K562 (cell line): ENCODE measurements around the gene SERPINB2.

Source experiments
- ATF7 ChIP-seq: fragments of 450-650 bp; IDR thresholded peaks from 2 replicates; pipeline ENCODE4 v1.7.1; 2014; ENCODE audit warnings: mild to moderate bottlenecking, moderate library complexity
- BDP1 ChIP-seq: IDR thresholded peaks from 3 replicates; pipeline ENCODE4 v1.6.1; 2011; ENCODE audit not compliant: insufficient read length, insufficient read depth
- CHD4 ChIP-seq: fragments of 200-600 bp; sonication (generic); IDR thresholded peaks from 3 replicates; pipeline ENCODE4 v1.6.1; 2012; ENCODE audit warnings: low read depth, mild to moderate bottlenecking, mixed read lengths, low read length, inconsistent platforms; ENCODE audit not compliant: insufficient read depth, insufficient replicate concordance, poor library complexity, severe bottlenecking
- EZH2 ChIP-seq: IDR thresholded peaks from 2 replicates; pipeline ENCODE4 v1.6.1; 2012; ENCODE audit warnings: low read depth, mild to moderate bottlenecking, inconsistent platforms, low read length, borderline replicate concordance
- GABPA ChIP-seq: fragments of 200-800 bp; sonication (Bioruptor generic); conservative IDR thresholded peaks from 2 replicates; pipeline ENCODE4 v1.6.1; 2016; ENCODE audit warnings: low read depth, missing genetic modification characterization, missing compliant biosample characterization
- POLR2A ChIP-seq: fragments of 450-650 bp; conservative IDR thresholded peaks from 2 replicates; pipeline ENCODE4 v1.6.1; 2016
- YY1 ChIP-seq, 3 experiments: IDR thresholded peaks; 2 replicates each; pipeline ENCODE4 v1.6.1; 2011; ENCODE audit warnings: low read length in 2 of 3, mild to moderate bottlenecking in 2 of 3, moderate library complexity in 2 of 3, borderline replicate concordance in 1 of 3, control low read depth in 1 of 3, low read depth in 1 of 3; ENCODE audit not compliant: insufficient read depth in 3 of 3, insufficient replicate concordance in 2 of 3, control insufficient read depth in 1 of 3, insufficient read length in 1 of 3; ENCODE audit errors: extremely low read depth in 1 of 3
- ZFP1 ChIP-seq: fragments of 450-650 bp; formaldehyde crosslinking; IDR thresholded peaks from 2 replicates; pipeline ENCODE4 v1.4.0; 2020; ENCODE audit warnings: mild to moderate bottlenecking, mixed read lengths
- TF ChIP-seq, protein P1 (sequence below), 3 experiments: IDR thresholded peaks in 2 of 3; conservative IDR thresholded peaks in 1 of 3; 2 replicates each; pipeline ENCODE4 v1.5.1; 2011 to 2012; ENCODE audit warnings: low read length in 3 of 3, mild to moderate bottlenecking in 3 of 3, control low read depth in 2 of 3, improper control_type of control experiment in 1 of 3, inconsistent platforms in 1 of 3, low read depth in 1 of 3, mixed read lengths in 1 of 3, moderate library complexity in 1 of 3; ENCODE audit not compliant: insufficient read depth in 2 of 3
- TF ChIP-seq, protein P2 (sequence below): conservative IDR thresholded peaks from 2 replicates; pipeline ENCODE4 v1.6.1; 2011; ENCODE audit warnings: low read depth, mild to moderate bottlenecking, low read length; ENCODE audit not compliant: control insufficient read depth
- TF ChIP-seq, protein P3 (sequence below): fragments of 450-650 bp; IDR thresholded peaks from 2 replicates; pipeline ENCODE4 v1.6.1; 2016
- TF ChIP-seq, protein P4 (sequence below): sonication (generic); formaldehyde crosslinking; IDR thresholded peaks from 2 replicates; pipeline ENCODE4 v1.8.1; 2023; ENCODE audit warnings: mild to moderate bottlenecking, missing genetic modification reagents, moderate library complexity

DNA sequence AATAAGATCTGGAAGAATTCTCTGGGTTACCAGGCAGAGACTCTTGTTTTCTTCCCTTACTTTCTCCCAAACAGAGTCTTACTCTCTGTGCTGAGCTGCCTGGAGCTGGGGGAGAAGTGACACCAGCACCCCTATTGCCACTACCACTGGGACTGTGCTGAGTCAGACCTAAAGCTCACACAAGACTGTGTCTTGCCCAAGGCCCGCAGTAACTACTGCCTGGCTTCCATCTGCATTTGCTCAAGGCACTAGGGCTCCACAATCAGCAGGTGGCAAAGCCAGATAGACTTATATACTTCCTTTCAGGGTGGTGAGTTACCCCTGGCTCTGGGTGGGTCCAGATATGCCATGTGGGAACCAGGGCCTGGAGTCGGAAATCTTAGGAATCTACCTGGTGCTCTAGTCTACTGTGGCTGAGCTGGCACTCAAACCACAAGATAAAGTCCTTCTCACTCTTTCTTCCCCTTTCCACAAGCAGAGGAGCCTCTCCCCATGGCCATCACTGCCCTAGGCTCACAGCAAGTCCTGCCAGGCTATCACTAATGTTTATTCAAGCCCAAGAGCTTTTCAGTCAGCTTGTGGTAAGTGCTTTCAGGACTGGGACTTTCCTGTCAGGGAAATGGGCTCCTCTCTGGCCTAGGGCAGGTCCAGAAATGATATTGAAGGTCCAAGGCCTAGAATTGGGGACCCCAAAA lies 27.6 kb upstream of the SERPINB2 start:
- TF ChIP-seq POLR2A (no peak), CHD4 (no peak), YY1 (IDR thresholded peaks at IDR 0.05; ENCODE audit: borderline replicate concordance in 1 of 3, control insufficient read depth in 1 of 3, extremely low read depth in 1 of 3, insufficient read depth in 3 of 3, insufficient read length in 1 of 3, insufficient replicate concordance in 2 of 3, low read depth in 1 of 3, low read length in 2 of 3) (no peak), EZH2 (no peak), ZFP1 (CRISPR knock-in tag) (no peak), BDP1 (no peak), GABPA (tag) (no peak), ATF7 (no peak)
- TF ChIP-seq, protein P1, sequence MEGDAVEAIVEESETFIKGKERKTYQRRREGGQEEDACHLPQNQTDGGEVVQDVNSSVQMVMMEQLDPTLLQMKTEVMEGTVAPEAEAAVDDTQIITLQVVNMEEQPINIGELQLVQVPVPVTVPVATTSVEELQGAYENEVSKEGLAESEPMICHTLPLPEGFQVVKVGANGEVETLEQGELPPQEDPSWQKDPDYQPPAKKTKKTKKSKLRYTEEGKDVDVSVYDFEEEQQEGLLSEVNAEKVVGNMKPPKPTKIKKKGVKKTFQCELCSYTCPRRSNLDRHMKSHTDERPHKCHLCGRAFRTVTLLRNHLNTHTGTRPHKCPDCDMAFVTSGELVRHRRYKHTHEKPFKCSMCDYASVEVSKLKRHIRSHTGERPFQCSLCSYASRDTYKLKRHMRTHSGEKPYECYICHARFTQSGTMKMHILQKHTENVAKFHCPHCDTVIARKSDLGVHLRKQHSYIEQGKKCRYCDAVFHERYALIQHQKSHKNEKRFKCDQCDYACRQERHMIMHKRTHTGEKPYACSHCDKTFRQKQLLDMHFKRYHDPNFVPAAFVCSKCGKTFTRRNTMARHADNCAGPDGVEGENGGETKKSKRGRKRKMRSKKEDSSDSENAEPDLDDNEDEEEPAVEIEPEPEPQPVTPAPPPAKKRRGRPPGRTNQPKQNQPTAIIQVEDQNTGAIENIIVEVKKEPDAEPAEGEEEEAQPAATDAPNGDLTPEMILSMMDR (IDR thresholded peaks at IDR 0.05 in 2 of 3, conservative IDR thresholded peaks at IDR 0.05 in 1 of 3; ENCODE audit: insufficient read depth in 2 of 3, low read depth in 1 of 3, low read length in 3 of 3), result no peak
- TF ChIP-seq, protein P2, sequence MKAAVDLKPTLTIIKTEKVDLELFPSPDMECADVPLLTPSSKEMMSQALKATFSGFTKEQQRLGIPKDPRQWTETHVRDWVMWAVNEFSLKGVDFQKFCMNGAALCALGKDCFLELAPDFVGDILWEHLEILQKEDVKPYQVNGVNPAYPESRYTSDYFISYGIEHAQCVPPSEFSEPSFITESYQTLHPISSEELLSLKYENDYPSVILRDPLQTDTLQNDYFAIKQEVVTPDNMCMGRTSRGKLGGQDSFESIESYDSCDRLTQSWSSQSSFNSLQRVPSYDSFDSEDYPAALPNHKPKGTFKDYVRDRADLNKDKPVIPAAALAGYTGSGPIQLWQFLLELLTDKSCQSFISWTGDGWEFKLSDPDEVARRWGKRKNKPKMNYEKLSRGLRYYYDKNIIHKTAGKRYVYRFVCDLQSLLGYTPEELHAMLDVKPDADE, result no peak
- TF ChIP-seq, protein P3, sequence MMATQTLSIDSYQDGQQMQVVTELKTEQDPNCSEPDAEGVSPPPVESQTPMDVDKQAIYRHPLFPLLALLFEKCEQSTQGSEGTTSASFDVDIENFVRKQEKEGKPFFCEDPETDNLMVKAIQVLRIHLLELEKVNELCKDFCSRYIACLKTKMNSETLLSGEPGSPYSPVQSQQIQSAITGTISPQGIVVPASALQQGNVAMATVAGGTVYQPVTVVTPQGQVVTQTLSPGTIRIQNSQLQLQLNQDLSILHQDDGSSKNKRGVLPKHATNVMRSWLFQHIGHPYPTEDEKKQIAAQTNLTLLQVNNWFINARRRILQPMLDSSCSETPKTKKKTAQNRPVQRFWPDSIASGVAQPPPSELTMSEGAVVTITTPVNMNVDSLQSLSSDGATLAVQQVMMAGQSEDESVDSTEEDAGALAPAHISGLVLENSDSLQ, result no peak
- TF ChIP-seq, protein P4, sequence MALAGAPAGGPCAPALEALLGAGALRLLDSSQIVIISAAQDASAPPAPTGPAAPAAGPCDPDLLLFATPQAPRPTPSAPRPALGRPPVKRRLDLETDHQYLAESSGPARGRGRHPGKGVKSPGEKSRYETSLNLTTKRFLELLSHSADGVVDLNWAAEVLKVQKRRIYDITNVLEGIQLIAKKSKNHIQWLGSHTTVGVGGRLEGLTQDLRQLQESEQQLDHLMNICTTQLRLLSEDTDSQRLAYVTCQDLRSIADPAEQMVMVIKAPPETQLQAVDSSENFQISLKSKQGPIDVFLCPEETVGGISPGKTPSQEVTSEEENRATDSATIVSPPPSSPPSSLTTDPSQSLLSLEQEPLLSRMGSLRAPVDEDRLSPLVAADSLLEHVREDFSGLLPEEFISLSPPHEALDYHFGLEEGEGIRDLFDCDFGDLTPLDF, result no peak
